SK-N-SH (cell line): ENCODE data around the gene OTOG. TPM values are rescaled to one million over a fixed set of nuclear protein-coding genes. Genes with fewer than 3 reads are reported as not detected.

Experiments
- CTCF ChIA-PET: fragments of 300-600, 350-600 bp; formaldehyde crosslinking; extraction: SDS; loops from one replicate; lab custom pipeline; 2021; lab: Yijun Ruan, JAX
- POLR2A ChIA-PET: fragments of 350-600 bp; sonication (Branson Sonifier 250); formaldehyde crosslinking; extraction: SDS; loops from one replicate; lab custom pipeline; 2020; ENCODE audit warnings: antibody characterized with exemption, inconsistent platforms; lab: Yijun Ruan, JAX
- DNase-seq: peaks from one replicate; pipeline ENCODE4 v3.0.0; 2012
- H2AFZ ChIP-seq: fragments of 200-600 bp; sonication (generic); 2 replicates; pipeline ENCODE4 v1.8.1; 2016; ENCODE audit warnings: antibody characterized with exemption, mild to moderate bottlenecking, low read depth
- H3F3A ChIP-seq: fragments of 200-600 bp; sonication (generic); replicated peaks from 2 replicates; pipeline ENCODE3; 2016; ENCODE audit warnings: antibody characterized with exemption, mild to moderate bottlenecking; ENCODE audit not compliant: insufficient read depth
- H3K27ac ChIP-seq, 2 experiments: fragments of 200-500 bp in 1 of 2; fragments of 200-600 bp in 1 of 2; sonication (Bioruptor generic) in 1 of 2; sonication (generic), shearing (Covaris generic) in 1 of 2; 2 replicates each; pipeline versions ENCODE4 v1.5.1 to v1.6.1; 2014 to 2016; ENCODE audit warnings: low read depth in 2 of 2, inconsistent platforms in 1 of 2, low read length in 1 of 2, mild to moderate bottlenecking in 1 of 2, mixed read lengths in 1 of 2
- H3K27me3 ChIP-seq: fragments of 200-600 bp; sonication (generic), shearing (Covaris generic); 2 replicates; pipeline ENCODE4 v1.6.1; 2016; ENCODE audit warnings: mixed run types; ENCODE audit not compliant: insufficient read depth
- H3K36me3 ChIP-seq, 2 experiments: fragments of 200-500 bp in 1 of 2; fragments of 200-600 bp in 1 of 2; sonication (Bioruptor generic) in 1 of 2; sonication (generic) in 1 of 2; replicated peaks in 1 of 2; 2 replicates each; pipeline versions ENCODE3 to v1.5.1; 2014 to 2016; ENCODE audit warnings: low read length in 1 of 2, mild to moderate bottlenecking in 1 of 2; ENCODE audit not compliant: insufficient read depth in 2 of 2, control insufficient read depth in 1 of 2
- H3K4me1 ChIP-seq, 2 experiments: fragments of 200-500 bp in 1 of 2; fragments of 200-600 bp in 1 of 2; sonication (Bioruptor generic) in 1 of 2; sonication (generic), shearing (Covaris generic) in 1 of 2; 2 replicates each; pipeline versions ENCODE4 v1.5.1 to v1.6.1; 2014 to 2016; ENCODE audit warnings: low read depth in 1 of 2, low read length in 1 of 2, mixed run types in 1 of 2; ENCODE audit not compliant: insufficient read depth in 2 of 2, control insufficient read depth in 1 of 2
- H3K4me2 ChIP-seq: fragments of 200-600 bp; sonication (generic), shearing (Covaris generic); 2 replicates; pipeline ENCODE4 v1.6.1; 2017; ENCODE audit warnings: mixed run types
- H3K4me3 ChIP-seq, 2 experiments: fragments of 200-500 bp in 1 of 2; fragments of 200-600 bp in 1 of 2; sonication (Bioruptor generic) in 1 of 2; sonication (generic), shearing (Covaris generic) in 1 of 2; 2 replicates each; pipeline versions ENCODE4 v1.5.1 to v1.8.1; 2014 to 2016; ENCODE audit warnings: low read depth in 2 of 2, inconsistent platforms in 1 of 2, low read length in 1 of 2, mild to moderate bottlenecking in 1 of 2, mixed read lengths in 1 of 2, moderate library complexity in 1 of 2
- H3K79me2 ChIP-seq: fragments of 200-600 bp; sonication (generic); 2 replicates; pipeline ENCODE4 v1.8.1; 2017; ENCODE audit warnings: mild to moderate bottlenecking; ENCODE audit not compliant: insufficient read depth
- H3K9ac ChIP-seq: fragments of 200-600 bp; sonication (generic); 2 replicates; pipeline ENCODE4 v1.6.1; 2017; ENCODE audit warnings: mixed run types
- H3K9me2 ChIP-seq: fragments of 200-600 bp; sonication (generic); 2 replicates; pipeline ENCODE4 v1.6.1; 2017; ENCODE audit warnings: mixed run types
- H3K9me3 ChIP-seq: fragments of 200-600 bp; sonication (generic); 2 replicates; pipeline ENCODE4 v1.6.1; 2017; ENCODE audit warnings: mixed run types, mild to moderate bottlenecking, moderate library complexity
- H4K20me1 ChIP-seq: fragments of 200-600 bp; sonication (generic); 2 replicates; pipeline ENCODE4 v1.6.1; 2017; ENCODE audit warnings: mild to moderate bottlenecking, mixed run types; ENCODE audit not compliant: insufficient read depth
- CHD2 ChIP-seq: fragments of 150-350 bp; IDR thresholded peaks from 2 replicates; pipeline ENCODE4 v1.6.1; 2018; ENCODE audit warnings: low read length; ENCODE audit not compliant: partially characterized antibody
- ELF1 ChIP-seq: IDR thresholded peaks from 2 replicates; pipeline ENCODE4 v1.4.0; 2012
- EZH2phosphoT487 ChIP-seq: fragments of 200-600 bp; sonication (generic); IDR thresholded peaks from 2 replicates; pipeline ENCODE4 v1.6.1; 2017; ENCODE audit warnings: low read depth, mixed run types, mild to moderate bottlenecking, antibody characterized with exemption, moderate library complexity, borderline replicate concordance
- FOXJ3 ChIP-seq: sonication (generic); formaldehyde crosslinking; IDR thresholded peaks from 2 replicates; pipeline ENCODE4 v1.5.1; 2020; ENCODE audit warnings: mild to moderate bottlenecking, missing genetic modification reagents
- FOXM1 ChIP-seq: IDR thresholded peaks from 2 replicates; pipeline ENCODE4 v1.4.0; 2012; ENCODE audit warnings: low read depth, mild to moderate bottlenecking
- GATA2 ChIP-seq: sonication (generic); formaldehyde crosslinking; IDR thresholded peaks from 2 replicates; pipeline ENCODE4 v1.5.0; 2020; ENCODE audit warnings: mild to moderate bottlenecking, missing genetic modification reagents
- IRF3 ChIP-seq: fragments of 150-350 bp; IDR thresholded peaks from 2 replicates; pipeline ENCODE4 v1.6.1; 2016; ENCODE audit warnings: mild to moderate bottlenecking, low read depth, low read length
- MEF2A ChIP-seq: IDR thresholded peaks from 2 replicates; pipeline ENCODE4 v1.4.0; 2012; ENCODE audit warnings: low read depth, borderline replicate concordance
- NFIC ChIP-seq: IDR thresholded peaks from 2 replicates; pipeline ENCODE4 v1.4.0; 2012; ENCODE audit warnings: borderline replicate concordance
- NRF1 ChIP-seq: IDR thresholded peaks from 2 replicates; pipeline ENCODE4 v1.6.1; 2012; ENCODE audit warnings: low read depth, mild to moderate bottlenecking, low read length
- RAD21 ChIP-seq: IDR thresholded peaks from 2 replicates; pipeline ENCODE4 v1.6.1; 2012; ENCODE audit warnings: mild to moderate bottlenecking, low read length
- RCOR1 ChIP-seq: fragments of 150-350 bp; IDR thresholded peaks from 2 replicates; pipeline ENCODE4 v1.6.1; 2017; ENCODE audit warnings: antibody characterized with exemption, low read length
- SMC3 ChIP-seq: IDR thresholded peaks from 2 replicates; pipeline ENCODE4 v1.6.1; 2012; ENCODE audit warnings: low read depth, low read length, improper control_type of control experiment
- TAF1 ChIP-seq: IDR thresholded peaks from 2 replicates; pipeline ENCODE4 v1.6.1; 2012; ENCODE audit warnings: low read depth, mild to moderate bottlenecking, low read length, moderate library complexity, borderline replicate concordance
- USF2 ChIP-seq: fragments of 150-350 bp; IDR thresholded peaks from 2 replicates; pipeline ENCODE4 v1.6.1; 2017; ENCODE audit warnings: antibody characterized with exemption, low read length, low read depth, borderline replicate concordance
- WGBS: methylation state at CpG from one replicate; pipeline ENCODE4 v1.1.6; 2017; ENCODE audit warnings: low lambda C conversion rate; 5-methylcytosine and 5-hydroxymethylcytosine counted together
- polyA plus RNA-seq, 3 experiments: library from polyadenylated mRNA; depleted of rRNA; stranded (reverse); fragments of >200 nt; gene quantifications; 2 replicates each; pipeline ENCODE4 v1.2.3, GENCODE V29; 2012
- TF ChIP-seq, protein P1 (sequence below): IDR thresholded peaks from 2 replicates; pipeline ENCODE4; 2012
- TF ChIP-seq, protein P2 (sequence below): IDR thresholded peaks from 2 replicates; pipeline ENCODE4 v1.4.0; 2012; ENCODE audit warnings: low read depth
- TF ChIP-seq, protein P3 (sequence below): fragments of 200-600 bp; sonication (generic); IDR thresholded peaks from 2 replicates; pipeline ENCODE4 v1.6.1; 2017; ENCODE audit warnings: antibody characterized with exemption, mild to moderate bottlenecking, moderate library complexity

Gene OTOG
- polyA plus RNA-seq, 1 of the 3 experiments (the other 2 are of a cell fraction): not detected

DNA sequence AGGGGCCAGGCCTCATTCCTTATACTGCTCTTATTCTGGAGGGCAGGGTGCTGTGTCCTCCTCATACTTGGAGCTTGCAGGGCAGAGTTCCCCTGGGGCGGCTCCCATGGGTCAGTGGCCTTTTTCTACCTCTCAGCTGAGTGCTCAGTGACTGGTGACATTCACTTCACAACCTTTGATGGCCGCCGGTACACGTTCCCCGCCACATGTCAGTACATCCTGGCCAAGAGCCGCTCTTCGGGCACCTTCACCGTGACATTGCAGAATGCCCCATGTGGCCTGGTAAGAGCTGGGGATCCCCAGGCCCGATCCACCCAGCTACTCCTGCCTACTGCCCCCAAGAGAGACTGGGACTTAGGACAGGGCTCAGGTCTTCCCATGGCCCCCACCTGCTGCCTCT, 14.5 kb downstream of the OTOG start:
- H3K27me3 ChIP-seq: no peaks in the 10 kb centered on the region
- CTCF ChIA-PET: interaction anchor here (0.6 kb wide), 1 partner anchor 159 kb away, joined by 3 read pairs; no protein-coding TSS in a partner anchor
- H2AFZ ChIP-seq: no peak overlapping the region
- H3K4me3 ChIP-seq: no peak overlapping the region
- H3K9me3 ChIP-seq: no peaks in the 10 kb centered on the region
- no peak for DNase-seq
- no peaks in the 10 kb centered on the region for H3K79me2 ChIP-seq
- no peak overlapping the region for H3K27ac ChIP-seq
- H3K36me3 ChIP-seq: no peaks in the 10 kb centered on the region
- no peak overlapping the region for H3K4me2 ChIP-seq
- H3K9ac ChIP-seq: no peak overlapping the region
- H3F3A ChIP-seq: no peaks in the 10 kb centered on the region
- TF ChIP-seq USF2 (no peak), EZH2phosphoT487 (no peak), GATA2 (no peak), NRF1 (no peak), RCOR1 (no peak), RAD21 (no peak), CHD2 (no peak), TAF1 (no peak), FOXM1 (no peak), MEF2A (no peak), SMC3 (no peak), IRF3 (no peak), FOXJ3 (CRISPR knock-in tag) (no peak), ELF1 (no peak), NFIC (no peak)
- TF ChIP-seq, protein P1, sequence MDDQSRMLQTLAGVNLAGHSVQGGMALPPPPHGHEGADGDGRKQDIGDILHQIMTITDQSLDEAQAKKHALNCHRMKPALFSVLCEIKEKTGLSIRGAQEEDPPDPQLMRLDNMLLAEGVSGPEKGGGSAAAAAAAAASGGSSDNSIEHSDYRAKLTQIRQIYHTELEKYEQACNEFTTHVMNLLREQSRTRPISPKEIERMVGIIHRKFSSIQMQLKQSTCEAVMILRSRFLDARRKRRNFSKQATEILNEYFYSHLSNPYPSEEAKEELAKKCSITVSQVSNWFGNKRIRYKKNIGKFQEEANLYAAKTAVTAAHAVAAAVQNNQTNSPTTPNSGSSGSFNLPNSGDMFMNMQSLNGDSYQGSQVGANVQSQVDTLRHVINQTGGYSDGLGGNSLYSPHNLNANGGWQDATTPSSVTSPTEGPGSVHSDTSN: no peak
- TF ChIP-seq, protein P2, sequence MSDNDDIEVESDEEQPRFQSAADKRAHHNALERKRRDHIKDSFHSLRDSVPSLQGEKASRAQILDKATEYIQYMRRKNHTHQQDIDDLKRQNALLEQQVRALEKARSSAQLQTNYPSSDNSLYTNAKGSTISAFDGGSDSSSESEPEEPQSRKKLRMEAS: no peak
- TF ChIP-seq, protein P3, sequence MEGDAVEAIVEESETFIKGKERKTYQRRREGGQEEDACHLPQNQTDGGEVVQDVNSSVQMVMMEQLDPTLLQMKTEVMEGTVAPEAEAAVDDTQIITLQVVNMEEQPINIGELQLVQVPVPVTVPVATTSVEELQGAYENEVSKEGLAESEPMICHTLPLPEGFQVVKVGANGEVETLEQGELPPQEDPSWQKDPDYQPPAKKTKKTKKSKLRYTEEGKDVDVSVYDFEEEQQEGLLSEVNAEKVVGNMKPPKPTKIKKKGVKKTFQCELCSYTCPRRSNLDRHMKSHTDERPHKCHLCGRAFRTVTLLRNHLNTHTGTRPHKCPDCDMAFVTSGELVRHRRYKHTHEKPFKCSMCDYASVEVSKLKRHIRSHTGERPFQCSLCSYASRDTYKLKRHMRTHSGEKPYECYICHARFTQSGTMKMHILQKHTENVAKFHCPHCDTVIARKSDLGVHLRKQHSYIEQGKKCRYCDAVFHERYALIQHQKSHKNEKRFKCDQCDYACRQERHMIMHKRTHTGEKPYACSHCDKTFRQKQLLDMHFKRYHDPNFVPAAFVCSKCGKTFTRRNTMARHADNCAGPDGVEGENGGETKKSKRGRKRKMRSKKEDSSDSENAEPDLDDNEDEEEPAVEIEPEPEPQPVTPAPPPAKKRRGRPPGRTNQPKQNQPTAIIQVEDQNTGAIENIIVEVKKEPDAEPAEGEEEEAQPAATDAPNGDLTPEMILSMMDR: no peak
- no peaks in the 10 kb centered on the region for H3K9me2 ChIP-seq
- WGBS: 77% methylated on average over 9 of the region's 9 CpGs
- no peaks in the 10 kb centered on the region for H4K20me1 ChIP-seq
- peaks cover 0 to 5% of the 10 kb centered on the region in 2 experiments; a peak in 1 of 4 replicates for H3K4me1 ChIP-seq
- POLR2A ChIA-PET: no interaction called here
